Renal pelvis (tissue), 12 donors: ENCODE data around the gene EPB41L3. TPM values are rescaled to one million over a fixed set of nuclear protein-coding genes. Genes with fewer than 3 reads are reported as not detected.

ENCODE experiments used
- DNase-seq: peaks from one replicate; pipeline ENCODE4 v3.0.0-alpha.2; 2013
- long read RNA-seq, 16 experiments: transcript quantifications; one replicate each; lab custom pipeline, GENCODE V29; 2026
- polyA plus RNA-seq, 3 donors: library from polyadenylated mRNA; unstranded; fragments of 120-200 nt; gene quantifications; one replicate each; pipeline ENCODE4 v1.2.1, GENCODE V29; 2013; ENCODE audit not compliant: insufficient read length in 3 of 3

The EPB41L3 gene
- polyA plus RNA-seq = 10 to 100 TPM; 56.0 to 60.3 (median 58.2) TPM
- long read RNA-seq, donor 1, partial matches to known transcripts = 0 of 2 reads
- long read RNA-seq, donor 1, other reads (novel, unspliced or antisense) = 0 of 2 reads
- long read RNA-seq, donor 2, full-length matches to known transcripts = 2 of 7 reads
- long read RNA-seq, donor 2, partial matches to known transcripts = 5 of 7 reads
- long read RNA-seq, donor 2, other reads (novel, unspliced or antisense) = 0 of 7 reads
- long read RNA-seq, donor 3 = 0 reads
- long read RNA-seq, donor 4, partial matches to known transcripts = 0 of 2 reads
- long read RNA-seq, donor 4, other reads (novel, unspliced or antisense) = 0 of 2 reads
- long read RNA-seq, donor 5, partial matches to known transcripts = 0 of 3 reads
- long read RNA-seq, donor 5, other reads (novel, unspliced or antisense) = 0 of 3 reads
- long read RNA-seq, donor 6, partial matches to known transcripts = 0 of 1 reads
- long read RNA-seq, donor 6, other reads (novel, unspliced or antisense) = 0 of 1 reads
- long read RNA-seq, donor 7, partial matches to known transcripts = 0 of 4 reads
- long read RNA-seq, donor 7, other reads (novel, unspliced or antisense) = 0 of 4 reads
- long read RNA-seq, donor 8 = 0 reads
- long read RNA-seq, donor 9 = 0 reads
- long read RNA-seq, donor 10, partial matches to known transcripts = 0 of 1 reads
- long read RNA-seq, donor 10, other reads (novel, unspliced or antisense) = 0 of 1 reads
- long read RNA-seq, donor 11 = 0 reads
- long read RNA-seq, donor 12, partial matches to known transcripts = 0 of 1 reads
- long read RNA-seq, donor 12, other reads (novel, unspliced or antisense) = 0 of 1 reads
- long read RNA-seq, donor 13, partial matches to known transcripts = 0 of 1 reads
- long read RNA-seq, donor 13, other reads (novel, unspliced or antisense) = 0 of 1 reads
- long read RNA-seq, donor 14 = 0 reads
- long read RNA-seq, donor 15 = 0 reads
- long read RNA-seq, donor 16, partial matches to known transcripts = 0 of 1 reads
- long read RNA-seq, donor 16, other reads (novel, unspliced or antisense) = 0 of 1 reads

GRCh38 chr18:5543773-5544389 is at the start of gene EPB41L3:
Gene EPB41L3 (minus strand): TSS chr18:5543997. CDS start chr18:5489183, 54,814 bp downstream.
- peak; percentile 35 for DNase-seq

GRCh38 chr18:5588529-5588928 is 44.7 kb upstream of the EPB41L3 start:
- no peak for DNase-seq

GRCh38 chr18:5585653-5586052 is 41.9 kb upstream of the EPB41L3 start:
- no peak for DNase-seq

- DNase-seq = no peak
Observed at GRCh38 chr18:5584746-5585417, 41.1 kb upstream of the EPB41L3 start.

GRCh38 chr18:5582849-5583681 is 39.3 kb upstream of the EPB41L3 start:
- DNase-seq = no peak

- DNase-seq = no peak
Observed at GRCh38 chr18:5582076-5582475, 38.3 kb upstream of the EPB41L3 start.

- no peak for DNase-seq
Observed at GRCh38 chr18:5574843-5575242, 31.0 kb upstream of the EPB41L3 start.

GRCh38 chr18:5571666-5572065 is 27.9 kb upstream of the EPB41L3 start:
- no peak for DNase-seq

- peak; percentile 71 for DNase-seq
Observed at GRCh38 chr18:5570613-5571012, 26.8 kb upstream of the EPB41L3 start.

GRCh38 chr18:5568416-5568815 is 24.6 kb upstream of the EPB41L3 start:
- no peak for DNase-seq

- DNase-seq = no peak
Observed at GRCh38 chr18:5558851-5559250, 15.1 kb upstream of the EPB41L3 start.

- DNase-seq = no peak
Observed at GRCh38 chr18:5556310-5556974, 12.6 kb upstream of the EPB41L3 start.

GRCh38 chr18:5554629-5555028 is 10.8 kb upstream of the EPB41L3 start:
- no peak for DNase-seq

- peak; percentile 36 for DNase-seq
Observed at GRCh38 chr18:5546660-5547059, 2.9 kb upstream of the EPB41L3 start.

- peak; percentile 30 for DNase-seq
Observed at GRCh38 chr18:5543036-5543680, 639 bp downstream of the EPB41L3 start.

- peak; percentile 39 for DNase-seq
Observed at GRCh38 chr18:5542515-5543035, 1.2 kb downstream of the EPB41L3 start.

GRCh38 chr18:5541644-5542043 is 2.2 kb downstream of the EPB41L3 start:
- DNase-seq = no peak

GRCh38 chr18:5539391-5539790 is 4.4 kb downstream of the EPB41L3 start:
- no peak for DNase-seq

- DNase-seq = no peak
Observed at GRCh38 chr18:5538544-5538943, 5.3 kb downstream of the EPB41L3 start.
